ENCODE measurements around the gene DOCK2. TPM values are rescaled to one million over a fixed set of nuclear protein-coding genes. Genes with fewer than 3 reads are reported as not detected.

Gene DOCK2
- total RNA-seq, 2 donors from 2014 or later = 249 to 284 TPM

- Mint-ChIP-seq H3K4me3 (no peak overlapping the region), H3K27ac (no peak overlapping the region), H3K36me3 (ENCODE audit: low read depth) (no peaks in the 10 kb centered on the region), H3K27me3 (no peaks in the 10 kb centered on the region), H3K4me1 (peaks cover 32% of the 10 kb centered on the region)
- no peaks in the 10 kb centered on the region for H3K9me3 ChIP-seq (ENCODE audit: control insufficient read depth, low read length, poor library complexity, severe bottlenecking)
- ATAC-seq (no peak), DNase-seq (no peak)
Measured at GRCh38 chr5:169668732-169669131, 31.7 kb downstream of the DOCK2 start.

- peak overlapping the region; percentile 61 for H3K27ac Mint-ChIP-seq
- peak; percentile 60 for ATAC-seq
- no peak overlapping the region for H3K4me3 Mint-ChIP-seq
Measured at GRCh38 chr5:169670769-169671525, 33.9 kb downstream of the DOCK2 start.

GRCh38 chr5:169682026-169682425 lies 45.0 kb downstream of the DOCK2 start:
- H3K9me3 ChIP-seq (ENCODE audit: control insufficient read depth, low read length, poor library complexity, severe bottlenecking) = no peaks in the 10 kb centered on the region
- H3K27me3 Mint-ChIP-seq = no peaks in the 10 kb centered on the region
- ATAC-seq = no peak
- no peak overlapping the region for H3K4me3 Mint-ChIP-seq
- no peak overlapping the region for H3K27ac Mint-ChIP-seq
- DNase-seq = no peak
- H3K4me1 Mint-ChIP-seq = peaks cover 11% of the 10 kb centered on the region
- peaks cover 11% of the 10 kb centered on the region for H3K36me3 Mint-ChIP-seq (ENCODE audit: low read depth)

More at GRCh38 chr5:169670769-169671525, 33.9 kb downstream of the DOCK2 start:
- H3K9me3 ChIP-seq (ENCODE audit: control insufficient read depth, low read length, poor library complexity, severe bottlenecking) = no peaks in the 10 kb centered on the region
- Mint-ChIP-seq H3K27me3 (no peaks in the 10 kb centered on the region), H3K36me3 (ENCODE audit: low read depth) (peaks cover 2% of the 10 kb centered on the region), H3K4me1 (peaks cover 21% of the 10 kb centered on the region)
- no peak for DNase-seq

- DNase-seq (no peak), ATAC-seq (no peak)
- no peaks in the 10 kb centered on the region for H3K9me3 ChIP-seq (ENCODE audit: control insufficient read depth, low read length, poor library complexity, severe bottlenecking)
- peaks cover 11% of the 10 kb centered on the region for H3K36me3 Mint-ChIP-seq (ENCODE audit: low read depth)
- H3K4me1 Mint-ChIP-seq = peaks cover 5% of the 10 kb centered on the region
- no peak overlapping the region for H3K4me3 Mint-ChIP-seq
- H3K27ac Mint-ChIP-seq = peak overlapping the region; percentile 86
- no peaks in the 10 kb centered on the region for H3K27me3 Mint-ChIP-seq
Measured at GRCh38 chr5:169686137-169686536, 49.1 kb downstream of the DOCK2 start.

- DNase-seq (no peak), ATAC-seq (no peak)
- Mint-ChIP-seq H3K27ac (peak overlapping the region; percentile 69), H3K4me3 (no peak overlapping the region), H3K27me3 (no peaks in the 10 kb centered on the region), H3K36me3 (ENCODE audit: low read depth) (peaks cover 14% of the 10 kb centered on the region), H3K4me1 (peaks cover 9% of the 10 kb centered on the region)
- H3K9me3 ChIP-seq (ENCODE audit: control insufficient read depth, low read length, poor library complexity, severe bottlenecking) = no peaks in the 10 kb centered on the region
Measured at GRCh38 chr5:169688106-169688505, 51.0 kb downstream of the DOCK2 start.

- H3K9me3 ChIP-seq (ENCODE audit: control insufficient read depth, low read length, poor library complexity, severe bottlenecking) = no peaks in the 10 kb centered on the region
- Mint-ChIP-seq H3K4me1 (peaks cover 4% of the 10 kb centered on the region), H3K4me3 (no peak overlapping the region), H3K27ac (no peak overlapping the region), H3K27me3 (no peaks in the 10 kb centered on the region), H3K36me3 (ENCODE audit: low read depth) (peaks cover 11% of the 10 kb centered on the region)
- DNase-seq (no peak), ATAC-seq (no peak)
Measured at GRCh38 chr5:169691471-169691870, 54.4 kb downstream of the DOCK2 start.

GRCh38 chr5:169694091-169694625 lies 57.1 kb downstream of the DOCK2 start:
- Mint-ChIP-seq H3K4me1 (peaks cover 6% of the 10 kb centered on the region), H3K36me3 (ENCODE audit: low read depth) (peaks cover 15% of the 10 kb centered on the region), H3K4me3 (no peak overlapping the region), H3K27me3 (no peaks in the 10 kb centered on the region), H3K27ac (no peak overlapping the region)
- DNase-seq (no peak), ATAC-seq (no peak)
- no peaks in the 10 kb centered on the region for H3K9me3 ChIP-seq (ENCODE audit: control insufficient read depth, low read length, poor library complexity, severe bottlenecking)

- H3K36me3 Mint-ChIP-seq (ENCODE audit: low read depth) = peaks cover 16% of the 10 kb centered on the region
- no peaks in the 10 kb centered on the region for H3K27me3 Mint-ChIP-seq
- no peak overlapping the region for H3K4me3 Mint-ChIP-seq
- no peaks in the 10 kb centered on the region for H3K9me3 ChIP-seq (ENCODE audit: control insufficient read depth, low read length, poor library complexity, severe bottlenecking)
- H3K27ac Mint-ChIP-seq = no peak overlapping the region
- H3K4me1 Mint-ChIP-seq = peaks cover 6% of the 10 kb centered on the region
- ATAC-seq (no peak), DNase-seq (no peak)
Measured at GRCh38 chr5:169695025-169695625, 58.0 kb downstream of the DOCK2 start.

- Mint-ChIP-seq H3K27ac (no peak overlapping the region), H3K36me3 (ENCODE audit: low read depth) (peaks cover 17% of the 10 kb centered on the region), H3K4me3 (no peak overlapping the region), H3K27me3 (no peaks in the 10 kb centered on the region), H3K4me1 (peaks cover 6% of the 10 kb centered on the region)
- ATAC-seq (no peak), DNase-seq (no peak)
- H3K9me3 ChIP-seq (ENCODE audit: control insufficient read depth, low read length, poor library complexity, severe bottlenecking) = no peaks in the 10 kb centered on the region
Measured at GRCh38 chr5:169695919-169696490, 58.9 kb downstream of the DOCK2 start.

- no peak overlapping the region for H3K27ac Mint-ChIP-seq
- H3K36me3 Mint-ChIP-seq (ENCODE audit: low read depth) = peaks cover 21% of the 10 kb centered on the region
- DNase-seq = no peak
- H3K4me1 Mint-ChIP-seq = peaks cover 8% of the 10 kb centered on the region
- no peaks in the 10 kb centered on the region for H3K9me3 ChIP-seq (ENCODE audit: control insufficient read depth, low read length, poor library complexity, severe bottlenecking)
- no peak for ATAC-seq
- no peak overlapping the region for H3K4me3 Mint-ChIP-seq
- H3K27me3 Mint-ChIP-seq = no peaks in the 10 kb centered on the region
Measured at GRCh38 chr5:169696621-169697510, 59.8 kb downstream of the DOCK2 start.

GRCh38 chr5:169697511-169697890 lies 60.4 kb downstream of the DOCK2 start:
- H3K4me3 Mint-ChIP-seq = no peak overlapping the region
- H3K4me1 Mint-ChIP-seq = peaks cover 11% of the 10 kb centered on the region
- H3K27ac Mint-ChIP-seq = peak overlapping the region; percentile 85
- no peaks in the 10 kb centered on the region for H3K9me3 ChIP-seq (ENCODE audit: control insufficient read depth, low read length, poor library complexity, severe bottlenecking)
- H3K36me3 Mint-ChIP-seq (ENCODE audit: low read depth) = peaks cover 26% of the 10 kb centered on the region
- no peak for ATAC-seq
- H3K27me3 Mint-ChIP-seq = no peaks in the 10 kb centered on the region
- no peak for DNase-seq

- peaks cover 9% of the 10 kb centered on the region for H3K4me1 Mint-ChIP-seq
- peak overlapping the region; percentile 85 for H3K27ac Mint-ChIP-seq
- H3K27me3 Mint-ChIP-seq = no peaks in the 10 kb centered on the region
- H3K9me3 ChIP-seq (ENCODE audit: control insufficient read depth, low read length, poor library complexity, severe bottlenecking) = no peaks in the 10 kb centered on the region
- no peak for DNase-seq
- H3K36me3 Mint-ChIP-seq (ENCODE audit: low read depth) = peaks cover 29% of the 10 kb centered on the region
- no peak overlapping the region for H3K4me3 Mint-ChIP-seq
- ATAC-seq = no peak
Measured at GRCh38 chr5:169697976-169698375, 60.9 kb downstream of the DOCK2 start.

GRCh38 chr5:169700611-169701010 lies 63.5 kb downstream of the DOCK2 start:
- no peaks in the 10 kb centered on the region for H3K9me3 ChIP-seq (ENCODE audit: control insufficient read depth, low read length, poor library complexity, severe bottlenecking)
- Mint-ChIP-seq H3K4me1 (peaks cover 7% of the 10 kb centered on the region), H3K27me3 (no peaks in the 10 kb centered on the region)

More at GRCh38 chr5:169700611-169701010, 63.5 kb downstream of the DOCK2 start:
- Mint-ChIP-seq H3K36me3 (ENCODE audit: low read depth) (peaks cover 26% of the 10 kb centered on the region), H3K27ac (no peak overlapping the region), H3K4me3 (no peak overlapping the region)
- DNase-seq (no peak), ATAC-seq (no peak)
